ENCODE measurements around the gene FLYWCH1. TPM values are rescaled to one million over a fixed set of nuclear protein-coding genes. Genes with fewer than 3 reads are reported as not detected.
A peak's percentile ranks its signal among the peaks of the same experiment; 100 is the strongest.

FLYWCH1 gene, protein sequence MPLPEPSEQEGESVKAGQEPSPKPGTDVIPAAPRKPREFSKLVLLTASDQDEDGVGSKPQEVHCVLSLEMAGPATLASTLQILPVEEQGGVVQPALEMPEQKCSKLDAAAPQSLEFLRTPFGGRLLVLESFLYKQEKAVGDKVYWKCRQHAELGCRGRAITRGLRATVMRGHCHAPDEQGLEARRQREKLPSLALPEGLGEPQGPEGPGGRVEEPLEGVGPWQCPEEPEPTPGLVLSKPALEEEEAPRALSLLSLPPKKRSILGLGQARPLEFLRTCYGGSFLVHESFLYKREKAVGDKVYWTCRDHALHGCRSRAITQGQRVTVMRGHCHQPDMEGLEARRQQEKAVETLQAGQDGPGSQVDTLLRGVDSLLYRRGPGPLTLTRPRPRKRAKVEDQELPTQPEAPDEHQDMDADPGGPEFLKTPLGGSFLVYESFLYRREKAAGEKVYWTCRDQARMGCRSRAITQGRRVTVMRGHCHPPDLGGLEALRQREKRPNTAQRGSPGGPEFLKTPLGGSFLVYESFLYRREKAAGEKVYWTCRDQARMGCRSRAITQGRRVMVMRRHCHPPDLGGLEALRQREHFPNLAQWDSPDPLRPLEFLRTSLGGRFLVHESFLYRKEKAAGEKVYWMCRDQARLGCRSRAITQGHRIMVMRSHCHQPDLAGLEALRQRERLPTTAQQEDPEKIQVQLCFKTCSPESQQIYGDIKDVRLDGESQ
- polyA plus RNA-seq (ENCODE audit: insufficient read depth in 1 of 5, insufficient read length in 5 of 5, low replicate concordance in 1 of 5), result 10 to 100 TPM; 14.7 to 41.5 (median 20.0) TPM
- long read RNA-seq, donor 1, full-length matches to known transcripts, result 3 of 3 reads
- long read RNA-seq, donor 1, partial matches to known transcripts, result 0 of 3 reads
- long read RNA-seq, donor 1, other reads (novel, unspliced or antisense), result 0 of 3 reads
- long read RNA-seq, donor 2, full-length matches to known transcripts, result 4 of 4 reads
- long read RNA-seq, donor 2, partial matches to known transcripts, result 0 of 4 reads
- long read RNA-seq, donor 2, other reads (novel, unspliced or antisense), result 0 of 4 reads
- long read RNA-seq, donor 3, transcript FLYWCH1-212 (4 exons, 2,318 nt), result major isoform, 8 of 15 reads
- long read RNA-seq, donor 3, partial matches to known transcripts, result 5 of 15 reads
- long read RNA-seq, donor 3, other reads (novel, unspliced or antisense), result 0 of 15 reads
- long read RNA-seq, donor 4, full-length matches to known transcripts, result 7 of 7 reads
- long read RNA-seq, donor 4, partial matches to known transcripts, result 0 of 7 reads
- long read RNA-seq, donor 4, other reads (novel, unspliced or antisense), result 0 of 7 reads
- long read RNA-seq, donor 5, full-length matches to known transcripts, result 3 of 3 reads
- long read RNA-seq, donor 5, partial matches to known transcripts, result 0 of 3 reads
- long read RNA-seq, donor 5, other reads (novel, unspliced or antisense), result 0 of 3 reads
- long read RNA-seq, donor 6, full-length matches to known transcripts, result 4 of 9 reads
- long read RNA-seq, donor 6, partial matches to known transcripts, result 5 of 9 reads
- long read RNA-seq, donor 6, other reads (novel, unspliced or antisense), result 0 of 9 reads
- long read RNA-seq, donor 7, full-length matches to known transcripts, result 8 of 14 reads
- long read RNA-seq, donor 7, partial matches to known transcripts, result 6 of 14 reads
- long read RNA-seq, donor 7, other reads (novel, unspliced or antisense), result 0 of 14 reads
- long read RNA-seq, donor 8, partial matches to known transcripts, result 0 of 2 reads
- long read RNA-seq, donor 8, other reads (novel, unspliced or antisense), result 0 of 2 reads

DNA sequence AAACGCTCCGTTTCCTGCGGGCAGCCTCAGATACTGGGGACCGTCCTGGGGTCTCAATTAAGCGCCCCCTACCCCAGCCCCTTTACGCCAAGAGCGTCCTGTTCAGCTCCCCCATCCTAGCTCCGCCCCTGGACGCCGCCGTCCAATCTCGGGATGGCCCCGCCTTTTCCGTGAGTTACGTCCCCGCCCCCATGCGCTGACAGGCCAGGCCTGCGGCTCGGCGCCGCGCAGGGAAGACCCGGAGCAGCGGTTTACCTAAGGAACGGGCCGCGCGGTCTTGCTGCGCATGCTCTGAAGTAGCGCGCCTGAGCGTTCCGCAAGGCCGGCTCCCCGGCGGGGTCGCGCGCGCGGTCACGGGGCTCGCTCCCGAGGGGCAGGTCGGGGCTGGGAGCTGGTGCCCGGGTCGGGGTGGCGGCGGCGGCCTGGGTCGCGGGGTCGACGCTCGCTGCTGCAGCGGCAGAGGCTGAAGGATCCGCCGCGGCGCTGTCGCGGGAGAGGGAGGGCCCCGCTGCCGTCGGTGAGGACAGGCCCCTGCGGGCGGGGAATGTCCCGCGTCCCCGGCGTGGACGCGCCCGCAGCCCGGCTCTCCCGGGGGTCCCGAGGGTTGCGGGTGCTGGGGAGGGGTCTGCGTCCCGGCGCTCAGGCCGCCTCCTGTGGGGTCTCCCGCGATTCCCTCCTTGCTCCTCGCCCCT, at the start of gene FLYWCH1:
TSS of gene FLYWCH1 (plus strand) at position 294 of the 692 bp plus-strand sequence. CDS start 17,755 bp downstream, outside the sequence.
- peak; percentile 96 to 97 for DNase-seq

DNA sequence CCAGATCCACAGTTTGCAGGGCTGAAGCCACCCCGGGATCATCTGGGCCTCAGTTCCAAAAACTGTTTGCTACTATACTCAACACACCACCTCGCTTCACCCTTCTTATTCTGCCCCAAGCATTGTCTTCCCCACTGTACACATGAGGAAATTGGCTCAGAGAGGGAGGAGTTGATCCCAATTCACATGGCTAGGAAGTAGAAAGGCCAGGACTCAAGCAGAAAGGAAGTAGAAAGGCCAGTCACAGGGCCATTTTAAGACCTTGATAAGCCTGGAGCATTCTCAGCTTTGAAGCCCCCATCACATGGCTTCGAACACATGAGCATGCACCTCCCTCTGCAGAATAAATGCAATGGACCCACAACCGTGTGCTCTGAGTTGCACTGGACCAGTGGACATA, 46.1 kb upstream of the FLYWCH1 start:
- DNase-seq, result no peak

GRCh38 chr16:2866431-2866830, 45.3 kb upstream of the FLYWCH1 start:
- DNase-seq, result no peak

DNA sequence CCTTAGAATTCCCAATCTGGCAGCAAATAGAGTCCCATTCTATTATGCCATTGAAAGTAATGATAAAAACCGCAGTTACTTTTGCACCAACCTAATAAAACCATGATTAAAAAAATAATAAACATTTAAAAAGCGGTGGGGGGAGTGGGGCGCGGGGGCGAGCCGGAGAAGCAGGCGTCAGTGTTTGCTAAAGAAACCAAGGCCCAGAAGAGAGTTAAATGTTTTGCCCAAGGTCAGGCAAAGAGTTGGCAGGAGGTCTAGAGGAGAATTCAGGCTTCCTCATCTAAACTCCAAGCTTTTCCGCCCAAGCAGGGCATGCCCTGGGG, 44.1 kb upstream of the FLYWCH1 start:
- no peak for DNase-seq

DNA sequence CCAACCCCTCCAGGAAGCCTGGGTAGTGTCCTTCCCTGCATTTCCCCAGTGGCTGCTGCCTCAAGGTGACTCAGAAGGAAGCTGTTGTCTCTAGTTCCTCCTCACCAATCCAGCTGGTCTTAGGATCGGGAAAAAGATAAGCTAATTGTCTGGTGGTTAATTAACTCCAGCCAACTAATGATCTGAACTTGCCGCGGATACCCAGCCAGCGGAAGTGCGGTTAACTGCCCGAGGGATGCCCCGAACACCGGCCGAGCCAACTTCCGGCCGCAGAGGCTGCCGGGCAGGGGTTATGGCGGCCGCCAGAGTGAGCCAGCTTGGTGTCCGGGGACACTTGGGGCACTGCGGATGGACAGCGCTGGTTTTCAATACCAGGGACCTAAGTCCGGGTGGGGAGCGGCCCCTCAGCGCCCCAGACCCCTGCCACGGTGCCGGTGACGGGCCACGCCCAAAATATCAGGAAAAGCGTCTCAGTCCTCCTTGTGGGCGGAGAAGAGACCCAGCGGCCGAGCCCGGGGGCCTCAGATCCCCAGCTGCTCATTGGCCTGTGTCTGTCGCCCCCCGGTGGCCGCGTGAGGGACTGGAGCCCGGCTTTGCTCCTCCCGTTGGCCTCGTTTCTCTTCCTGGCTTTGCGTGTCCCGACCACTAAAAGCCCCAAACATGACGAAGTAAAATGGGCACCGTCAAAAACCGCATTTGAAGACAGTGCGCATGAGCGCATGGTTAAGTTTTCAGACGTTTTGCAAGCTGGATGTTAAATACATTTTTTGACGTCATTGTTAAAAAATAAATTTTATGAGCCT, 43.5 kb upstream of the FLYWCH1 start:
- DNase-seq, result peak; percentile 87 to 89

GRCh38 chr16:2871926-2872325, 39.8 kb upstream of the FLYWCH1 start:
- no peak for DNase-seq

- DNase-seq, result no peak
Observed at GRCh38 chr16:2874032-2874911, 37.5 kb upstream of the FLYWCH1 start.

DNA sequence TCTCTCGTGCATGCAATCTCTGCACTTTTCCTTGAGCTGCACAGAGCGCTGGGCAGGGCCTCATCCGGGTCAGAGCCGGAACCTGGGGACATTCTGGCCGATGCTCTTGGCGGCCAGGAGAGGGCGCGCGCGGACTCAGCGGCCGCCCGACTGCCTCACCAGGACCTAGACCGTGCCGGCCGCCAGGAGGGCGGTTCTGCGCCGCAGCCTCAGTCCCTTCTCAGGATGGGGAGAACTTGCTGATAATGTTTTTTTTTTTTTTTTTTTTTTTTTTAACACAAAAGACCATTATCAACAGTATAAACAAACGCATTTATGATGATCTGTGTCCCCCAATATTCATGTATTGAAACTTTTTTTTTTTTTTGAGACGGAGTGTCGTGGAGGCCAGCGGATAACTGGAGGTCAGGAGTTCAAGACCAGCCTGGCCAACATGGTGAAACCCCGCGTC, 36.8 kb upstream of the FLYWCH1 start:
- peak; percentile 63 for DNase-seq

GRCh38 chr16:2879854-2880508, 31.8 kb upstream of the FLYWCH1 start:
- no peak for DNase-seq

- no peak for DNase-seq
Observed at GRCh38 chr16:2881783-2882649, 29.7 kb upstream of the FLYWCH1 start.

DNA sequence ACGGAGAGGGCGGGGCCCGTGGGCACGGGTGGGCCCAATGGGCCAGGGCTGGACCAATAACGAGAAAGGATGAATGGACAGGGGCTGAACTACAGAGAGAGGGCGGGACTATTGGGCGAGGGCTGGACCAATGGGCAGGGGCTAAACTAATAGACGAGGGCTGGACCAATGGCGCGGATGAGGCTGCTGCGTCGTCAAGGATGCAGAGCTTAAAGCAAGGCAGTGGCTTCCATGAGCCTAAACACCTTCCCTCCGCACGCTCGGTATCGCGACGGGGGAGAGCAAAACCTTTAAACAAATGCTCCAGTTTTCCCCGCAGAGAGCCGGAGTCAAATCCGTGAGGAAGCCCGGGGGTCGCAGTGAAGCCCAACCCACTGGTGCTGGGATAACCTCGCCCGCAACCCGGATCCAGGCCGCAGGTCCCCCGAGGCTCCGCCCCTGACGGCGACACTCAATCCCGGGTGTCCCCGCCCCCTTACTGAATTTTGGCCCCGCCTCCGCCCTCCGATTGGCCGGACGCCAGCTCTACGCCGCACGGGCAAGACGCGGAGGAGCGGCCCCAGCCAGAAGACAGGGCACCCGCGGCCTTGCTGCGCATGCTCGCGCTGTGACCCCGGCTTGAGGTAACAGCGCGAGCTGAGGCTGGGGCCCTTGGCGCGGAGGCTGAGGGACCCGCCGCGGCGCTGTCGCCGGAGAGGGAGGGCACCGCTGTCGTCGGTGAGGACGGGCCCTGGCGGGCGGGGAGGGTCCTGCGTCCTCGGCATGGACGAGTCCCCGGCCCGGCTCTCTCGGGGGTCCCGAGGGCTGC, 28.9 kb upstream of the FLYWCH1 start, which contains the start of gene FLYWCH2:
TSS of gene FLYWCH2 (plus strand) at position 566 of the 808 bp plus-strand sequence. CDS start 13,235 bp downstream, outside the sequence.
- DNase-seq, result peak; percentile 99

DNA sequence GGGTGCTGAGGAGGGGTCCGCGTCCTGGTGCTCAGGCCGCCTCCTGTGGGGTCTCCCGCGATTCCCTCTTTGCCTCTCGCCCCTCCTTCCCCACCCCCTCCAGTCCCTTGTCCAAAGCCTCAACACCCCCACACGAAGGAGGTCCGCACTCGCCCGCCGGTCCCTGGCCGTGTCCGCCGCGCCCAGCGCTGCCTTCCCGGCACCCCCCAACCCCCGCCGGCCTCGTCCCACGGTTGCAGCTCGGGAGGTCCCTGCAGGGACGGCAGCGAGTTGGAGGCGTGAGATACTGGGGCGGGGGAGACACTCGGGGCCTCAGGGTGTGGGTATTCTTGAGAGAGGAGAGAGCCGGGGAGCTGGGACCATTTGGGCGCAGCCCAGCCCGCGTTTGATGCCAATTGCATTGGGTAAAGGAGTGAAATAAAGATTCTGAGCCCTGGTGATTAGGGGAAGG, 28.2 kb upstream of the FLYWCH1 start:
- no peak for DNase-seq

DNA sequence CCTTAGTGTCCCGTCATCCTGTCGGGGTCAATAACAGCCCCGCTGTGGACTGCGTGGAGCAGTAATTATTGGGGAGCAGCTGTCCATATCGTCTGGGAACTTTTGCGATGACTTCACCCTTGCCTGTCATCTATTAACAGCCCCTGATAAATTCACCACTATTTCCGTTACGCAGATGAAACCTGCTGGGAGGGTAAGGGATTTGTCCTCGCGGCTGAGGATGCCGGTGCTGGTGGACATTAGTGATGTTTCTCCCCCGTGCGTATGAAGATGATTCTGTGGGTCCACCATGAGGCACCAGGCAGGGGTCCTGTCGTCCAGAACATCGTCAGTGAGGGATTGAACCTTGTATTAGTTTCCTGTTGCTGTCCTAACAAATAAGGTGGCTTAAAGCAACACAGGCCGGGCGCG, 27.7 kb upstream of the FLYWCH1 start:
- DNase-seq, result no peak

- DNase-seq, result no peak
Observed at GRCh38 chr16:2894231-2894630, 17.5 kb upstream of the FLYWCH1 start.

- DNase-seq, result no peak
Observed at GRCh38 chr16:2895813-2896212, 15.9 kb upstream of the FLYWCH1 start.
